Measurements from ENCODE around the gene SOX11. TPM values are rescaled to one million over a fixed set of nuclear protein-coding genes. Genes with fewer than 3 reads are reported as not detected.

SOX11 gene
- polyA plus RNA-seq, 1 donor (not counting 4 experiments of a cell fraction or from before 2014, with no cell fraction given) = not detected

GRCh38 chr2:5696945-5697521 is 4.8 kb downstream of the SOX11 start:
- DNase-seq (ENCODE audit: low read depth, low spot score) = no peak
- no peaks in the 10 kb centered on the region for H3K9me3 ChIP-seq (ENCODE audit: control insufficient read depth, low read depth, low read length)
- H3K79me2 ChIP-seq (ENCODE audit: control insufficient read depth, insufficient read depth, low read length) = no peaks in the 10 kb centered on the region
- TF ChIP-seq CTCF (optimal IDR thresholded peaks at IDR 0.05 in 1 of 3, IDR thresholded peaks at IDR 0.05 in 1 of 3, conservative IDR thresholded peaks at IDR 0.05 in 1 of 3; ENCODE audit: extremely low read depth in 1 of 3, insufficient read depth in 2 of 3, low read length in 3 of 3) (no peak), EZH2 (IDR thresholded peaks at IDR 0.05; ENCODE audit: low read length) (no peak)
- no peak for FAIRE-seq
- no peak overlapping the region for H3K4me2 ChIP-seq (ENCODE audit: control insufficient read depth, extremely low read depth, insufficient read depth, low read depth, low read length)
- H3K27ac ChIP-seq (ENCODE audit: control insufficient read depth, insufficient read depth, low read length) = no peak overlapping the region
- no peaks in the 10 kb centered on the region for H3K36me3 ChIP-seq (ENCODE audit: control insufficient read depth in 2 of 2, extremely low read depth in 1 of 2, insufficient read depth in 2 of 2, low read length in 2 of 2)
- H3K9me1 ChIP-seq (ENCODE audit: control insufficient read depth, extremely low read depth, insufficient read depth, low read length) = no peaks in the 10 kb centered on the region
- H3K4me1 ChIP-seq (ENCODE audit: control insufficient read depth, extremely low read depth, insufficient read depth, low read length) = no peaks in the 10 kb centered on the region
- H3K9ac ChIP-seq (ENCODE audit: control insufficient read depth, extremely low read depth, insufficient read depth, low read length) = no peak overlapping the region
- no peak overlapping the region for H2AFZ ChIP-seq (ENCODE audit: control insufficient read depth, low read length)
- no peaks in the 10 kb centered on the region for H4K20me1 ChIP-seq (ENCODE audit: control insufficient read depth, extremely low read depth, insufficient read depth, low read length)
- dilution Hi-C loops (cut with MboI; ENCODE audit: extremely low pct_ligation_motif_present, low sequenced_read_pairs) = no loop called here
- no peak overlapping the region for H3K4me3 ChIP-seq (ENCODE audit: control insufficient read depth in 2 of 3, extremely low read depth in 1 of 3, insufficient read depth in 2 of 3, low read depth in 1 of 3, low read length in 3 of 3)
- H3K27me3 ChIP-seq (ENCODE audit: control insufficient read depth, extremely low read depth, insufficient read depth, low read length) = peaks cover 47% of the 10 kb centered on the region

GRCh38 chr2:5697562-5697961 is 5.4 kb downstream of the SOX11 start:
- Histone ChIP-seq H3K27ac (ENCODE audit: control insufficient read depth, insufficient read depth, low read length) (no peak overlapping the region), H3K36me3 (ENCODE audit: control insufficient read depth in 2 of 2, extremely low read depth in 1 of 2, insufficient read depth in 2 of 2, low read length in 2 of 2) (no peaks in the 10 kb centered on the region), H3K9me3 (ENCODE audit: control insufficient read depth, low read depth, low read length) (no peaks in the 10 kb centered on the region), H3K4me2 (ENCODE audit: control insufficient read depth, extremely low read depth, insufficient read depth, low read depth, low read length) (no peak overlapping the region), H3K9me1 (ENCODE audit: control insufficient read depth, extremely low read depth, insufficient read depth, low read length) (no peaks in the 10 kb centered on the region), H3K79me2 (ENCODE audit: control insufficient read depth, insufficient read depth, low read length) (no peaks in the 10 kb centered on the region), H3K9ac (ENCODE audit: control insufficient read depth, extremely low read depth, insufficient read depth, low read length) (no peak overlapping the region), H2AFZ (ENCODE audit: control insufficient read depth, low read length) (no peak overlapping the region), H3K27me3 (ENCODE audit: control insufficient read depth, extremely low read depth, insufficient read depth, low read length) (peaks cover 43% of the 10 kb centered on the region), H4K20me1 (ENCODE audit: control insufficient read depth, extremely low read depth, insufficient read depth, low read length) (no peaks in the 10 kb centered on the region), H3K4me1 (ENCODE audit: control insufficient read depth, extremely low read depth, insufficient read depth, low read length) (no peaks in the 10 kb centered on the region), H3K4me3 (ENCODE audit: control insufficient read depth in 2 of 3, extremely low read depth in 1 of 3, insufficient read depth in 2 of 3, low read depth in 1 of 3, low read length in 3 of 3) (no peak overlapping the region)
- TF ChIP-seq EZH2 (IDR thresholded peaks at IDR 0.05; ENCODE audit: low read length) (no peak), CTCF (optimal IDR thresholded peaks at IDR 0.05 in 1 of 3, IDR thresholded peaks at IDR 0.05 in 1 of 3, conservative IDR thresholded peaks at IDR 0.05 in 1 of 3; ENCODE audit: extremely low read depth in 1 of 3, insufficient read depth in 2 of 3, low read length in 3 of 3) (no peak)
- dilution Hi-C loops (cut with MboI; ENCODE audit: extremely low pct_ligation_motif_present, low sequenced_read_pairs) = no loop called here
- DNase-seq (ENCODE audit: low read depth, low spot score) (no peak), FAIRE-seq (no peak)

Data from keratinocyte (primary cell).